ENCODE measurements around the gene GPC3.

The GPC3 gene

DNA sequence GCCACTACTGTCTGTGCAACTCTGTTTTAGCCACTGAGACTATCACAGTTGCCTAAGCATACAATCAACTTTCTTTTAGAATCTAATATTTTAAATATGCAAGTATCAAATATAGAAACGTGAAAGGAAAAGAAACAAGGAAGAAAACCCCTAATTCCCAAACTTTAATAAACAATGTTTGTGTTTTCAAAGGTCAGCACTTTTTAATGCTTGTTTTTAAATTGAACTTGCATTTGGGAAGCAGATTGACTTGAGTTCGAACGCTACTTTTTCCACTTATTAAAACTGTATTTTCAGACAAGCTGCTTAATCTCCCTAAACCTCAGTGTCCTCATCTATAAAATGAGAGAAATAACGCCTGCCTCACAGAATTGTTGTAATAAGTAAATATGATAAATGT, 384.3 kb downstream of the GPC3 start:
- DNase-seq (ENCODE audit: low read depth) = no peak

- DNase-seq (ENCODE audit: low read depth) = no peak
Observed at GRCh38 chrX:133600536-133600935, 384.9 kb downstream of the GPC3 start.

DNA sequence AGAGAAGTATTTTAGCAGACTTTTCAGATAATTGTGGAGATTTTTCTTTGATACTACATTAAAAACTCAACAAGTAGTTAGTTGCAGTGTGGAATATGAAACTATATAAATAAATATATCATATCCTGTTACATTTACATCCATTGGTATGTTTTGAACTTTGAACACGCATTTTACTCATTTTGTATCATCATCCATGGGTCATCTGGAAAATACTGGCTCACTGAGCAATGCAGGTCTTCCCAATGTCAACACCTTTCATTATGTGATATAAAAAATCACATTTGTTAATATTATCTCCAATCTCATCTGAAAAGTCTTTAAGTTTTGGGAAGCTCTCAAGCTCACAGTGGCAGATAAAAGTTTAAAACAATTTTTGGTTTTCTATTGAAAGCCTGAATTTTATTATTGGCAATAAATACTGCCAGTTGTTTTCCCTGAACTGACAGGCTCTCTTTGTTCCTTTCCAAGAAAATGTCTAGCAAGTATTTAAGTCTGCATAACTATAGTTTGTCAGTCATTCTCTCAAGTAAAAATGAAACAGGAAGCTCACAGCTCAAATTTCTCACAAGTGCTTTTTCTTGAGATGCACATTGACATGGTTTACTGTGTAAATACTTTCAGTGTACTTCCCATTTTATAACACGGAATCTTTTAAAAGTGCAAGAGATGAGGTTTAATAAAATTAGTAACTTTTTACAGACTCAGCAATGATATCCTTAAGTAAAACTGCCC, 386.6 kb downstream of the GPC3 start:
- no peak for DNase-seq (ENCODE audit: low read depth)

DNA sequence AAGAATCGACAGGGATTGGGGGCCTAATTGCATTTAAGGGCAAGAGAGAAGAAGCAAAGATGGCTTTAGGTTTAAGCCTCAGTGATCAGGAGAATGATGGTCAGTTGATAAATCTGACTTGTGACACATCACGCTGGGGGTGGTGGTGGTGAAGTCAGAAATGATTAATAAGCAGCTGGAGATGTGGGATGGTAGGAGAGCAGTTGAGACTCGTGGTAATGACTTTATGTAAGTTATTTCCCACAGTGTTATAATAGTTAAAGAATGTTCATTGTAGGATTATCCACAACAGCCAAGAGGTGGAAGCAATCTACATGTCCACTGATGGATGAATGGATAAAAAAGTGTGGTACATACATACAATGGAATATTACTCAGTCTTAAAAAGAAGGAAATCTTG, 391.2 kb downstream of the GPC3 start:
- no peak for DNase-seq (ENCODE audit: low read depth)

GRCh38 chrX:133593531-133593930, 391.9 kb downstream of the GPC3 start:
- no peak for DNase-seq (ENCODE audit: low read depth)

DNA sequence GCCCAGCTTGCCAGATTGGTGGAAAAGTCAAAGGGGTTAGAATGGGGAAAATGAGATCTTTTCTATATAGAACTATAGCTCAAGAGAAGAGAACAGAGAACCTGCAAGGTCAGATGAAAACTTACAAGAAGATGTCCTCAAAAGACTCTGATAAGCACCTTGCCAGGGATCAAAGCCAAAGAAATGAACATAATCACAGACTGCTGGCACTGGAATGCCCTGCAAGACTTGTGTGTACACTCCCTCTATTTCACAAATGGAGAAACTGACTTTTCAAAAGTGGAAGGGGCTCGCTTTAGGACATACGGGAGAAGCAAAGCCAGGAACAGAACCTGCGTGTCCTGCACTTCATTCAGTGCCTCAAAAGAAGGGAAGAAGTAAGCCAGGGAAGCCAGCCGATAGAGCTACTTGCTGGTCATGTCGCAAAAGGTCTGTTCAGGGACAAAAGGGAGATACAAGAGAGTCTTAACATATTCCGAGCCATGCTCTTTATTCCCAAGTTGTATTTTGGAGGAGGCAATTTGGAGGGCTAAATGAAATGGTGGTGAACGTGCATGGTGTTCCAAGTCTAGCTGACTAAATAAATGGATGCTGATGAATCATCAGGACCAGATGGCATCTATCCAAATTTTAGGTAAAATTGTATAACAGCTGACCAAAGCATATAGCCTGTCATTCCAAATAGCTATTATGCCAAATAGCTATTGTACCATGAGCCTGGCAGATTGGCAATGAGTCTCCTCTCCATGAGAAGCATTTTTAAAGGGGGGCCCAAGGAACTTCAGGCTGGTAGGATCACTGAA, 394.5 kb downstream of the GPC3 start:
- no peak for DNase-seq (ENCODE audit: low read depth)

DNA sequence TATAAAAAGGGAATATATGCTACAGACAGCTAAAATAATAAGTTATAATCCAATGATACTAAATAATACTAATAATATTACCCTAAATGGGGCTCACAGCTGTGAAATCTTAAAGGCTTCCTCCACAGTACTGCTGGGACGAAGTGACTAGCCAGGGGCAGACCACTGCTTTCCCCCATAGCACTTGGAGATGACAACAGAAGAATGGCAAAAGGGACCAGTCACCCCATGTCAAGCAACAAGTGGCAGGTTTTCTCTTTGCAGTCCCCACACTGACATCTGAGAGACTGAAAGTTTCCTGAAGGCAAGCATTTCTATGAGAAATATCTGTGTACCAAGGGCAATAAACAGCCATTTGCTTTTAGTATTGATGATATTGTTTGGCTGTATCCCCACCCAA, 396.6 kb downstream of the GPC3 start:
- DNase-seq (ENCODE audit: low read depth) = no peak

DNA sequence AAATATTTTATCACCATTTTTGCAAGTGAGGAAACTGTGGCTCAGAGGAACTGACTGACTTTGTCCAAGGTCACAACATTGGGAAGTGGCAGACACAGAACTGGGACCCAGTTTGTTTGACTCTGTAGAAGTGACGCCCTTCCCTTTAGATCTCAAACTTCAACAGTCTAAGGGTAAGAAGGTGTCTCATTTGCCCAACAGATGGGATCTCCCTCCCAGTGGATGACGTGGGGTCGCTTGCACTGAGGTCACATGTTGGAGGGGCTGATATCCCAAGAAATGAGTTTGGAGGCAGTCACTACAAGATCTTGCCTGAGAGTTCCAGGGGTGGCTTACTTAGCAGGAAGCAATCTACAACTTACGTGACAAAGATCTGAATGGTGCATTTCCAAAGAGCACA, 397.6 kb downstream of the GPC3 start:
- no peak for DNase-seq (ENCODE audit: low read depth)

DNA sequence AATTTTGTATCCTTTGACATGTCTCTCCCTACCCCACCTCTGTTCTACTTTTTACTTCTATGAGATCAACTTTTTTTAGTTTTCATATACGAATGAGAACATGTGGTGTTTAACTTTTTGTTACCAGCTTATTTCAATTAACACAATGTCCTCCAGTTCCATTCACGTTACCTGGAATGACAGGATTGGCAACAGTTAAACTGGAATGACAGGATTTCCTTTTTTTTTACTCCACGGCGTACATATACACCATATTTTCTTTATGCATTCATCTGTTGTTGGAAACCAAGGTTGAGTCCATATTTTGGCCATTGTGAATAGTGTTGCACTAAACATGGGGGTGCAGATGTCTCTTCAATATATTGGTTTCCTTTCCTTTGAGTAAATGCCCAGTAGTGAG, 398.3 kb downstream of the GPC3 start:
- no peak for DNase-seq (ENCODE audit: low read depth)

DNA sequence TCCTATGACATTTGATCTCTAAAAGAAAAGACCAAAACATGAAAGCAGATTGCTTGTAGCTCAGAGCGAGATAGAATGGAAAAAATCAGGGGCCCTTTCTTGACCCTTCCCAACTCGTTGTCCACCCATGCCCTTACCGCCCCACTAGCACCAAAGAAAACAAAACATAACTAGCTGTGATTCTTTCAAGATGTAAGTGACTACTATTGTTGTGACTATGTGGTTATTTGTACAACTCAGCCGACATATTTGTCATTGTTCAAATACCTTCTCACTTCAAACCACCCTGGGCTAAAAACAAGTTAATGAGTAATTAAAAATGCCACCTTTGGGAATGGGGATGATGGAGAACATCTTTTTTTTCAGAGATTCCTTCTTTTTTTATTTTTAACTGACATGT, 399.0 kb downstream of the GPC3 start:
- no peak for DNase-seq (ENCODE audit: low read depth)

DNA sequence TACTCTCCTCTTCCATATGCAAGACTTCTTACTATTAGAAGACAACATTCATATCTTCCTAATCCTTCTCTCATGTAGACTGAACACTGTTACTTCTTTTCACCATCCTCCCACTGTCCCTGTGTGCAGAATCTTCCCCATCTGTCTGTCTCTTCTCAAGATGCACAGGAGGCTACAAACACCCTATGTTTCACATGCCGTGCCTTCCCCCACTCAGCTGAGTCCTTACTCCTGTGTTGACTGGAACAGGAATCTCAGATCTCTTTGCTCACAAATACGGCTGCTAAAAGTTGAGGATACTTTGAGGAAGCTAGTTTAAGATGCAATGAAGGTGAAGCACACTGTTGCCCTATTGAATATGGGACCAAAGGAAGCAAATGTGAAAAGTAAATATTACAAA, 401.6 kb downstream of the GPC3 start:
- DNase-seq (ENCODE audit: low read depth) = no peak

- DNase-seq (ENCODE audit: low read depth) = no peak
Observed at GRCh38 chrX:133580625-133581024, 404.8 kb downstream of the GPC3 start.

DNA sequence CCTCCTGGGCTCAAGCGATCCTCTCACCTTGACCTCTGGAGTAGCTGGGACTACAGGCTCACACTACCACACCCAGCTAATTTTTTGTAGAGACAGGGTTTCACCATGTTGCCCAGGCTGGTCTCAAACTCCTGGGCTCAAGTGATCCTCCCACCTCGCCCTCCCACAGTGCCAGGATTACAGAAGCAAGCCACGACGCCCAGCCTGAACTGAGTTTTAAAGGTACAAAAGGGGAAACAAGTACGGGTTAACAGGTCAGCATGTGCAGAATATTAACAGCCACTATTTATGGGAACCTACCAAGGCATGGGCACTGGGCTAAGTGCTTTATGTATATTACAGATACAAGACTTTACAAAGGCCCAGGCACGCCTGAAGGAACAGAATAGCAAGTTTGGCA, 405.8 kb downstream of the GPC3 start:
- DNase-seq (ENCODE audit: low read depth) = no peak

- DNase-seq (ENCODE audit: low read depth) = no peak
Observed at GRCh38 chrX:133576876-133577275, 408.5 kb downstream of the GPC3 start.

DNA sequence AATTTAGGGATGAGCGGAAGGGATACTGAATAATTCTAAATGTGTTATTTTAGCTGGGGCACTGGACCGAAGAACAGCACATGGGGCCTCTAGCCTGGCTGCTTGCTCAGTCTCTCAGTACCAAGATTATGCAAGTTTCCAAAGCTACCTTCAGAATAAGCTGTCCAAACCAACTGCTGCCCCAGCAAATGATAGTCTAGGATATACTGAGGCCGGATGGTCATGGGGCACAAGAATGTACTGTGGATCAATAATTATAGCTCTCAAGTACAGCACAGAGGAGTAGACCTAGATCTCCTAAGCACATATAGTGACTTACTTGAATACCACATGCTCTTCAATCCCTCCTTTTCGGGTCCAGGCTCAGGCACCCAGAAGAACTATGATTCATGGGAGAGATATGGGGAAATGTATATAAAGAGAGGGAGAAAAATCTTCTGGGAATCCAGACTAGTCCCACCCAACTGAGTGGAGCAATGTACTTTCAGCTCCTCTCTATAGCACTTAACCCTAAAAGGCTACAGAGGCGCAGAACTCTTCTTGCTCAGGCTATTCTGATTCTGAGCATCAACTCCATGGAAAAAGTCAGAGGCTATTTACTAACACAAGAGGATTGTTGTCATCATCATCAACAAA, 409.8 kb downstream of the GPC3 start:
- no peak for DNase-seq (ENCODE audit: low read depth)

DNA sequence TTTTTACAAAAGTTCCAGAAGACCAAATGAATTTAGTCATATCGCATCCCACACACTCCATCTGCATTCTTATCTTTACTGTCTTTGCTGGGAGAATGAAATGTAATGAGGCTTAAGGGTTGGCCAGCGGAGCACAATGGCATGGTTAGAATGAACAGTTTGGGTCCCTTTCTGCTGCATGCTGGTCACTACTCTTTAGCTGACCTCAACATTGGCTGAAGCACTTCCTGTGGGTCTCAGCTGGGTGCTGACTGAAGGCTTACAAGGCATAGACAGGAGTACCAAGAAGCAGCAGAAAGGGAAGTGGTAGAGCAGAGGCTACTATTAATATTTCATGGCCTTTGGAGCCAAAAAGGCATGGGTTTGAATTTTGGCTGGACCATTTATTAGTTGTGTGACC, 410.7 kb downstream of the GPC3 start:
- DNase-seq (ENCODE audit: low read depth) = no peak

DNA sequence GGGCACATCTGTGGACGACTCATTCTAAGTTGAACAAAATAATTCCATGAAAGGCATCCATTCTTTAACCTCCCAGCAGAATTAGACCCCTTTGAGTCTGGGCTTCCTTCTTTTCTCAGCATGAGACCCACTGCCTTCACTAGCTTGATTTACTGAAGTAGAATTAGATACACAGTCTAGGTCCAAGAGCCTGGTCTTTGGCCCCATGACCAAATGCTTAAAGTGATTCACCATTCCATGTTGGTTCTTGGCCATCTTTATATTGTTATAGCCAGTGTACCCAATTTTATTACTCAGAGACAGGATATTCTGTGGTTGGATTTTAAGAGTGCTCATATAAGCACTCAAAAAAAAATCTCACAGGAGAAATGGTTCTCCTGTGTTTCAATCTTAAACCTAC, 414.8 kb downstream of the GPC3 start:
- no peak for DNase-seq (ENCODE audit: low read depth)

GRCh38 chrX:133569217-133569616, 416.2 kb downstream of the GPC3 start:
- no peak for DNase-seq (ENCODE audit: low read depth)

DNA sequence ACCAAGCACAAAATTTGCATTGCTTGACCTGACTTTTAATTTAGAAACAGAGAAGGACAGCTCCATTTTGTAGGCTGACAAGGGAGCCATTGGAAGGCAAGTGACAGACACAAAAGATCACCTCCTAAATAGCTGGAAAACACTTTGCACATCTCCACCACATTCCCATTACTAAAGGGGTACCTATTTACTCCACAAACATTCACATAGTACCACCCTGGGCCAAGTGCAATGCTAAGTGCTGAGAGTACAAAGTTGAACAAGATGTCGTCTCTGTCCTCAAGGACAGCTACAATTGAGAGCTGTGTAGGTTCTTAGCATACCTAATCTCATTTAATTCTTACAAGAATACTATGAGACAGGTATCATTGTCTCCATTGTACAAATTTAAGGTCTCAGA, 417.3 kb downstream of the GPC3 start:
- DNase-seq (ENCODE audit: low read depth) = no peak

GRCh38 chrX:133566876-133567275, 418.5 kb downstream of the GPC3 start:
- DNase-seq (ENCODE audit: low read depth) = no peak

- DNase-seq (ENCODE audit: low read depth) = no peak
Observed at GRCh38 chrX:133563705-133564104, 421.7 kb downstream of the GPC3 start.

GRCh38 chrX:133561251-133561650, 424.1 kb downstream of the GPC3 start:
- no peak for DNase-seq (ENCODE audit: low read depth)

DNA sequence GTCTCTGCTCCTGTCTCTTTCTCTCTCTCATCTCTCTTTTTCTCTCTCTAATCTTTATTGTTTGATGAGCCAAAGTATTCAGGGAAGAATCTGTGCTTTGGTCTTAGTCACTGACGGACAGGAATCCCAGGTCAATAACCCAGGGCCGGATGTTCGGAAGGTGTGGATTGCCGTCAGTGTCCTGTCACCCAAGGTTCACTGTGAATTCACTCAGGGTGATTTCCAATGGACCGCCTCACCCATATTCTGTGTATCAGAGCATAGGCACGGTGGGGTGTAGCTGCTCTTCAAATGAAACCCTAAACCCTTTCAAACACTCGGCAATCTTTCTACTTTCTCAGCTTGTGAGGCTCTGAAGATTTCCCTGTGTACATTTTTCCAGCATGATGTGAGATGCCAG, 425.5 kb downstream of the GPC3 start:
- no peak for DNase-seq (ENCODE audit: low read depth)
